ENCODE data around the gene PLS3. TPM values are rescaled to one million over a fixed set of nuclear protein-coding genes. Genes with fewer than 3 reads are reported as not detected.

Gene PLS3
- total and polyA plus RNA-seq, 11 donors: 17.5 to 61.8 (median 36.6) TPM

- 89 to 95% (median 93%) methylated on average over 7 of the region's 7 CpGs for WGBS, 4 donors
- ATAC-seq: no peak
- intact Hi-C loops (cut with DNase I): no loop called here
These were observed 35.5 kb upstream of the PLS3 start for GRCh38 chrX:115525486-115525885.

GRCh38 chrX:115531818-115532403, 29.1 kb upstream of the PLS3 start:
- no peaks in the 10 kb centered on the region for H3K36me3 ChIP-seq
- ATAC-seq: peak in 3 of 4 donors; percentile 38 to 71 (median 63)
- H3K4me3 ChIP-seq: no peak overlapping the region
- peaks cover 0 to 18% (median 0%) of the 10 kb centered on the region in 9 donors for H3K27me3 ChIP-seq
- WGBS, 4 donors: 64 to 75% (median 71%) methylated on average over 4 of the region's 4 CpGs
- H3K27ac ChIP-seq: peak overlapping the region in 1 of 12 donors; percentile 30
- no peaks in the 10 kb centered on the region for H3K9me3 ChIP-seq
- peaks cover 0 to 8% (median 0%) of the 10 kb centered on the region in 12 donors for H3K4me1 ChIP-seq
- no peak for DNase-seq
- no peak for TF ChIP-seq POLR2A (IDR thresholded peaks at IDR 0.05)
- no peak for TF ChIP-seq CTCF (IDR thresholded peaks at IDR 0.05)
- intact Hi-C loops (cut with DNase I): no loop called here

More at GRCh38 chrX:115525486-115525885, 35.5 kb upstream of the PLS3 start:
- no peak for DNase-seq
- Histone ChIP-seq H3K27ac (no peak overlapping the region), H3K4me1 (no peaks in the 10 kb centered on the region), H3K4me3 (no peak overlapping the region), H3K9me3 (no peaks in the 10 kb centered on the region), H3K27me3 (peaks cover 0 to 7% (median 0%) of the 10 kb centered on the region in 9 donors), H3K36me3 (no peaks in the 10 kb centered on the region)
- no peak for TF ChIP-seq POLR2A (IDR thresholded peaks at IDR 0.05)
- no peak for TF ChIP-seq CTCF (IDR thresholded peaks at IDR 0.05)

DNA sequence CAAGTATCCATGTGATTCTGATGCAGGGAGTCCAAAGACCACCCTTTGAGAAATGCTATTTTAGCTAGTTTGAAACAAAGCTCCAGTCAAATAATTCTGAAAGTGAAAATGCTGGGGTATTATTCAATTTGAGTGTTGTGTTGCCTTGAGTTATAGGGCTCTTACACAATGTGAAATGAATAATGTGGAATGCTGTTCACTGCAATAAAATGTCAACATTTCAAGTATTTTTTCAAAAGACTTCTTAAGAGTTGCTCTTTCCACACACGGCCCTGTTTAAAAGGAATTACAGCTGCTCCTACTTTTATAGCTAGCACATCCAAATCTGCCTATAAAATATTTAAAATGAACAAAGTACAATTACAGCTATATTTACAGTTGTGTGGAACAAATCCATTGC, 27.5 kb upstream of the PLS3 start:
- DNase-seq (no peak), ATAC-seq (no peak)
- intact Hi-C loops (cut with DNase I): no loop called here
- peaks cover 0 to 8% (median 0%) of the 10 kb centered on the region in 12 donors for H3K4me1 ChIP-seq
- peaks cover 0 to 16% (median 0%) of the 10 kb centered on the region in 9 donors for H3K27me3 ChIP-seq
- H3K27ac ChIP-seq: no peak overlapping the region
- no peak overlapping the region for H3K4me3 ChIP-seq
- no peaks in the 10 kb centered on the region for H3K9me3 ChIP-seq
- WGBS, 4 donors: 61 to 89% (median 80%) methylated on average over 1 of the region's 1 CpG
- TF ChIP-seq POLR2A (IDR thresholded peaks at IDR 0.05) (no peak), CTCF (IDR thresholded peaks at IDR 0.05) (no peak)
- no peaks in the 10 kb centered on the region for H3K36me3 ChIP-seq

- ATAC-seq (no peak), DNase-seq (no peak)
- intact Hi-C loops (cut with DNase I): no loop called here
- Histone ChIP-seq H3K4me3 (no peak overlapping the region), H3K4me1 (peaks cover 0 to 8% (median 0%) of the 10 kb centered on the region in 12 donors), H3K27ac (no peak overlapping the region), H3K9me3 (no peaks in the 10 kb centered on the region), H3K36me3 (no peaks in the 10 kb centered on the region), H3K27me3 (peaks cover 0 to 16% (median 0%) of the 10 kb centered on the region in 9 donors)
- no peak for TF ChIP-seq CTCF (IDR thresholded peaks at IDR 0.05)
- TF ChIP-seq POLR2A (IDR thresholded peaks at IDR 0.05): no peak
- 84 to 100% (median 96%) methylated on average over 1 of the region's 1 CpG for WGBS, 4 donors
These were observed 26.6 kb upstream of the PLS3 start for GRCh38 chrX:115534383-115534782.
